Kidney epithelial cell (primary cell): ENCODE results near the gene MFAP3. TPM values are rescaled to one million over a fixed set of nuclear protein-coding genes. Genes with fewer than 3 reads are reported as not detected.

Source experiments
- DNase-seq: peaks from one replicate; pipeline ENCODE4 v3.0.0-alpha.2; 2010; ENCODE audit warnings: low read depth
- H3K27me3 ChIP-seq: 2 replicates; pipeline ENCODE4 v1.6.0; 2011; ENCODE audit warnings: low read length; ENCODE audit not compliant: control insufficient read depth, insufficient read depth
- H3K36me3 ChIP-seq: 2 replicates; pipeline ENCODE4 v1.5.1; 2011; ENCODE audit warnings: low read length; ENCODE audit not compliant: control insufficient read depth, insufficient read depth
- H3K4me3 ChIP-seq: 2 replicates; pipeline ENCODE4 v1.5.1; 2011; ENCODE audit warnings: low read depth, mild to moderate bottlenecking, control low read depth, low read length
- total RNA-seq: library from RNA; depleted of rRNA; stranded (reverse); fragments of >200 nt; gene quantifications from 2 replicates; pipeline ENCODE4 v1.2.3, GENCODE V29; 2015
- TF ChIP-seq, protein P1 (sequence below): IDR thresholded peaks from 2 replicates; pipeline ENCODE4 v1.5.1; 2011; ENCODE audit warnings: mild to moderate bottlenecking, moderate library complexity, low read length, control low read depth, inconsistent platforms; ENCODE audit not compliant: insufficient read depth, poor library complexity, severe bottlenecking

MFAP3 gene
- total RNA-seq, 1 donor from 2014 or later, result 51.0 TPM

- no peak for DNase-seq
- TF ChIP-seq, protein P1, sequence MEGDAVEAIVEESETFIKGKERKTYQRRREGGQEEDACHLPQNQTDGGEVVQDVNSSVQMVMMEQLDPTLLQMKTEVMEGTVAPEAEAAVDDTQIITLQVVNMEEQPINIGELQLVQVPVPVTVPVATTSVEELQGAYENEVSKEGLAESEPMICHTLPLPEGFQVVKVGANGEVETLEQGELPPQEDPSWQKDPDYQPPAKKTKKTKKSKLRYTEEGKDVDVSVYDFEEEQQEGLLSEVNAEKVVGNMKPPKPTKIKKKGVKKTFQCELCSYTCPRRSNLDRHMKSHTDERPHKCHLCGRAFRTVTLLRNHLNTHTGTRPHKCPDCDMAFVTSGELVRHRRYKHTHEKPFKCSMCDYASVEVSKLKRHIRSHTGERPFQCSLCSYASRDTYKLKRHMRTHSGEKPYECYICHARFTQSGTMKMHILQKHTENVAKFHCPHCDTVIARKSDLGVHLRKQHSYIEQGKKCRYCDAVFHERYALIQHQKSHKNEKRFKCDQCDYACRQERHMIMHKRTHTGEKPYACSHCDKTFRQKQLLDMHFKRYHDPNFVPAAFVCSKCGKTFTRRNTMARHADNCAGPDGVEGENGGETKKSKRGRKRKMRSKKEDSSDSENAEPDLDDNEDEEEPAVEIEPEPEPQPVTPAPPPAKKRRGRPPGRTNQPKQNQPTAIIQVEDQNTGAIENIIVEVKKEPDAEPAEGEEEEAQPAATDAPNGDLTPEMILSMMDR, result no peak
These were observed 48.5 kb downstream of the MFAP3 start for GRCh38 chr5:154087260-154087659.

DNA sequence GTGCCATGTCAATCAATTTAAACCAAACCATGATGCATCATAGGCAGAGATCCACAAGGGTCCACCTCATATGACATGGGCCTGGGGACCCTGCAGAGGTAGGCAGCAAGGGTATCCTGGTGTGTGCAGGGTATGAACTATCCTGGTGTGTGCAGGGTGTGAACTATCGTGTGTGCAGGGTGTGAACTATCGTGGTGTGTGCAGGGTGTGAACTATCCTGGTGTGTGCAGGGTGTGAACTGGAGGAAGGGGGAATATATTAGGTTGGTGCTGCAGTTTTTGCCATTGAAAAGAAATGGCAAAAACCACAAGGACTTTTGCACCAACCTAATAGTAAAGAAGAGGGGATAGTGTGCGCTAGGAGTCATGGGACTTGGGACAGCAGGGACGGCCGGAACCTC lies 50.0 kb downstream of the MFAP3 start:
- TF ChIP-seq, protein P1, result no peak
- DNase-seq, result no peak

More at GRCh38 chr5:154087260-154087659, 48.5 kb downstream of the MFAP3 start:
- Histone ChIP-seq H3K27me3 (peaks cover 2% of the 10 kb centered on the region), H3K36me3 (no peaks in the 10 kb centered on the region), H3K4me3 (no peak overlapping the region)

GRCh38 chr5:154090656-154091055 lies 51.9 kb downstream of the MFAP3 start:
- TF ChIP-seq, protein P1, result no peak
- DNase-seq, result no peak
- no peak overlapping the region for H3K4me3 ChIP-seq
- peaks cover 2% of the 10 kb centered on the region for H3K27me3 ChIP-seq
- H3K36me3 ChIP-seq, result no peaks in the 10 kb centered on the region

More for the DNA sequence above, 50.0 kb downstream of the MFAP3 start:
- peaks cover 2% of the 10 kb centered on the region for H3K27me3 ChIP-seq
- H3K36me3 ChIP-seq, result no peaks in the 10 kb centered on the region
- H3K4me3 ChIP-seq, result no peak overlapping the region

DNA sequence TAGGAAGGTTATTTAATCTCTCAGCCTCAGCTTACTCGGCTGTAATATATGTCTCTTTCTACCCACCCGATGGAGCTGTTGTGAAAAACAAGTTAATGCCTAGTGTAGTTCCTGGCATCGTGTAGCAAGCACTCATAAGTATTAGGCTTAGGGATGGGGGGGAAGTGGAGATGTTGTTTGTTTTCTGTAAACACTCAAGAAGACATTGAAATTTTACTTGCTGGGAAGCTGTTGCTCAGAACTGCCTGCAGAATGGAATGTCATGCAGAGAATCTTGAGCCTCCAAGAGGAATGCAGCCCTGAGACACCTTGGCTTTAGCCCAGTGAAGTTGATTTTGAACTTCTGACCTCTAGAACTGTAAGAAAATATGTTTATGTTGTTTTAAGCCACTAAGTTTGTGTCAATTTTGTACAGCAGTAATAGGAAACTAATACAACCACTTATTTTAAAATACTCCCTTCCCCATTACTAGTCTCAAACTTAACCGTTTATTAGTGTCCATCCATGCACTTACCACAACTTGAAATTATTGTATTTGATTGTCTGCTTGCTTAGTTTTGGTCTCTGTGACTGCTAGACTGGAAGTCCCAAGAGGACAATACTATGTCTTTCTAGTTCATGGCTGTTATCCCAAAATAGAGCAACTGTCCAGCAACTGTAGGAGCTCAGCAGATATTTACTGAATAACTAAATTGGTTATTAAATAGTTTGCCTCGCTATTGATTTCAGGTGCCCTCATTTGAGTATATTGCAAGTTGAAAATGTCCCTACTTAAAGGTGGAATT lies 53.8 kb downstream of the MFAP3 start:
- H3K36me3 ChIP-seq, result no peaks in the 10 kb centered on the region
- H3K4me3 ChIP-seq, result no peak overlapping the region
- peaks cover 2% of the 10 kb centered on the region for H3K27me3 ChIP-seq
- TF ChIP-seq, protein P1, result no peak
- no peak for DNase-seq

DNA sequence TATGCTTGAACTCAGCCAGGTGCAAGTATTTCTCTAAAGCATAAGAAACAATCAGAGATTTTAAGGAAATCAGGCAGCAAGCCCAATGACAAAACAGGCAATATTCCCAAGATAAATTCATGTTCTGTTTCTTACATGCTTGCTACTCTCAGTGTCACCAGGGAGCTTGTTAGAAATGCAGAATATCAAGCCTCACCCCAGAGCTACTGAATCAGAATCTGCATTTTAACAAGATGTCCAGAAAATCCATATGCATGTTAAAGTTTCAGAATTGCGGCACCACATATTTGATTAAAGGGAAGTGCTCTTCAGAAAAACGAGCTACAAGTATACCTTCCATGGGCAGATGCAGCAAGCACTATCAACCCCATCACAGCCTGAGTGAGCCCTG lies 54.4 kb downstream of the MFAP3 start:
- no peak overlapping the region for H3K4me3 ChIP-seq
- H3K36me3 ChIP-seq, result no peaks in the 10 kb centered on the region
- TF ChIP-seq, protein P1, result no peak
- peaks cover 2% of the 10 kb centered on the region for H3K27me3 ChIP-seq
- no peak for DNase-seq

DNA sequence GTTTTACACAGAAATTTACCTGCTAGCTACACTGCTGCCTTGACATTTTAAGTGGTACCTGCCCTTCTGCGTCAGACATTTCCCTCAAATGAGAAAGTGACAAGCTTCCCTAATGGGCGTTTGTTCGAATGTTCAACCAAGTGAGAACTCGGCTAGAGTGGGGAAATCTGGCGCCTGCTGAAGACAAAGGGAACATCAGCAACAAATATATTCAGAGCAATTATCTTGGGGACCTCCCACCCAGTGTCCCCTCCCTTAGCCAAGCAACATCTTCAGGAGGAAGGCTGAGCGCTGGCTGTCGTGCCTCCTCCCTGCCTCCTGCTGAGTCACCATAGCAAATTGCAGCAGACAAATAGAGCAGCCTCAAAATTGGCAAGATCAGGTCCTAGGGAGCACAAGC lies 57.1 kb downstream of the MFAP3 start:
- no peak for DNase-seq
- peaks cover 2% of the 10 kb centered on the region for H3K27me3 ChIP-seq
- no peaks in the 10 kb centered on the region for H3K36me3 ChIP-seq
- TF ChIP-seq, protein P1, result no peak
- H3K4me3 ChIP-seq, result no peak overlapping the region
